Endothelial cell of umbilical vein (primary cell): ENCODE results near the gene ZNF365. TPM values are rescaled to one million over a fixed set of nuclear protein-coding genes. Genes with fewer than 3 reads are reported as not detected.

Experiments used
- BruUV-seq: library from RNA; stranded (reverse); fragments of 400-500 nt; replicated peaks from 2 replicates; lab custom pipeline; 2021; lab: Mats Ljungman, UMichigan
- CTCF ChIA-PET: fragments of 300-600, 350-600 bp; sonication (Branson Sonifier 250); formaldehyde crosslinking; loops from one replicate; lab custom pipeline; 2021; ENCODE audit warnings: antibody characterized with exemption, inconsistent platforms; lab: Charles Lee
- POLR2A ChIA-PET: fragments of 300-600, 350-600 bp; sonication (Branson Sonifier 250); formaldehyde crosslinking; loops from one replicate; lab custom pipeline; 2021; ENCODE audit warnings: antibody characterized with exemption, inconsistent platforms; lab: Charles Lee
- DNase-seq: peaks from one replicate; pipeline ENCODE4 v3.0.0-alpha.2; 2011; ENCODE audit warnings: low read depth, low spot score
- FAIRE-seq: peaks from 2 replicates; lab custom pipeline; 2011; peaks lifted over from hg19 to GRCh38; lab: Jason Lieb, UNC
- H2AFZ ChIP-seq: 2 replicates; pipeline ENCODE4 v1.6.0; 2012; ENCODE audit warnings: low read depth, low read length, control low read depth, inconsistent platforms
- H3K27ac ChIP-seq: 2 replicates; pipeline ENCODE4 v1.5.1; 2011; ENCODE audit warnings: low read depth, mild to moderate bottlenecking, control low read depth, low read length, moderate library complexity; ENCODE audit not compliant: insufficient read depth
- H3K27me3 ChIP-seq, 2 experiments: 2 replicates each; pipeline versions ENCODE4 v1.6.0 to v1.6.1; 2011; ENCODE audit warnings: low read length in 2 of 2, mixed read lengths in 1 of 2; ENCODE audit not compliant: control insufficient read depth in 2 of 2, insufficient read depth in 2 of 2
- H3K36me3 ChIP-seq, 2 experiments: 2 replicates in 1 of 2; 3 replicates in 1 of 2; pipeline ENCODE4 v1.5.1; 2011; ENCODE audit warnings: low read length in 2 of 2, mild to moderate bottlenecking in 1 of 2, moderate library complexity in 1 of 2; ENCODE audit not compliant: control insufficient read depth in 2 of 2, insufficient read depth in 2 of 2; ENCODE audit errors: extremely low read depth in 1 of 2
- H3K4me1 ChIP-seq: 3 replicates; pipeline ENCODE4 v1.5.1; 2011; ENCODE audit warnings: mild to moderate bottlenecking, low read length; ENCODE audit not compliant: control insufficient read depth, insufficient read depth; ENCODE audit errors: extremely low read depth
- H3K4me2 ChIP-seq: 2 replicates; pipeline ENCODE4 v1.6.1; 2011; ENCODE audit warnings: low read length, control low read depth, mixed read lengths; ENCODE audit not compliant: insufficient read depth
- H3K4me3 ChIP-seq, 3 experiments: fragments of 200-600 bp in 1 of 3; sonication (generic), shearing (Covaris generic) in 1 of 3; replicated peaks in 1 of 3; 2 replicates each; pipeline ENCODE4 v1.5.1; 2011 to 2016; ENCODE audit warnings: control low read depth in 3 of 3, low read length in 3 of 3, mild to moderate bottlenecking in 2 of 3, inconsistent platforms in 1 of 3, low read depth in 1 of 3, moderate library complexity in 1 of 3; ENCODE audit not compliant: insufficient read depth in 1 of 3
- H3K79me2 ChIP-seq: 2 replicates; pipeline ENCODE4 v1.6.0; 2012; ENCODE audit warnings: low read length, inconsistent platforms; ENCODE audit not compliant: control insufficient read depth, insufficient read depth
- H3K9ac ChIP-seq: replicated peaks from 2 replicates; pipeline ENCODE3; 2011; ENCODE audit warnings: low read length, control low read depth; ENCODE audit not compliant: insufficient read depth; ENCODE audit errors: extremely low read depth
- H3K9me1 ChIP-seq: replicated peaks from 3 replicates; pipeline ENCODE4 v1.6.0; 2011; ENCODE audit warnings: mild to moderate bottlenecking, low read length; ENCODE audit not compliant: control insufficient read depth, insufficient read depth; ENCODE audit errors: extremely low read depth
- H3K9me3 ChIP-seq: replicated peaks from 2 replicates; pipeline ENCODE4 v1.5.1; 2012; ENCODE audit warnings: low read length, inconsistent platforms; ENCODE audit not compliant: control insufficient read depth, insufficient read depth
- H4K20me1 ChIP-seq: replicated peaks from 2 replicates; pipeline ENCODE3; 2011; ENCODE audit warnings: mild to moderate bottlenecking, low read length; ENCODE audit not compliant: control insufficient read depth, insufficient read depth; ENCODE audit errors: extremely low read depth
- CTCF ChIP-seq, 2 donors: IDR thresholded peaks; 1 replicate in 1 of 2; 2 replicates in 1 of 2; pipeline ENCODE4 v1.5.1; 2011; ENCODE audit warnings: low read length in 2 of 2, mild to moderate bottlenecking in 2 of 2, moderate library complexity in 2 of 2, control low read depth in 1 of 2, inconsistent platforms in 1 of 2, low read depth in 1 of 2; ENCODE audit not compliant: insufficient read depth in 1 of 2; ENCODE audit errors: extremely low read depth in 1 of 2
- EZH2 ChIP-seq: IDR thresholded peaks from 2 replicates; pipeline ENCODE4 v1.6.1; 2012; ENCODE audit warnings: borderline replicate concordance, low read depth, mild to moderate bottlenecking, moderate library complexity, low read length, inconsistent platforms; ENCODE audit not compliant: severe bottlenecking
- FOS ChIP-seq: IDR thresholded peaks from 2 replicates; pipeline ENCODE4 v1.6.1; 2011; ENCODE audit warnings: mild to moderate bottlenecking, low read length, moderate library complexity, borderline replicate concordance; ENCODE audit not compliant: insufficient read depth
- GATA2 ChIP-seq: IDR thresholded peaks from 2 replicates; pipeline ENCODE4 v1.7.0; 2011; ENCODE audit warnings: low read depth, mild to moderate bottlenecking, moderate library complexity, mixed read lengths, low read length; ENCODE audit not compliant: insufficient read length, insufficient read depth
- JUN ChIP-seq: IDR thresholded peaks from 2 replicates; pipeline ENCODE4 v1.6.1; 2011; ENCODE audit warnings: borderline replicate concordance, low read depth; ENCODE audit not compliant: insufficient read length, insufficient read depth
- MAX ChIP-seq: IDR thresholded peaks from 2 replicates; pipeline ENCODE4 v1.6.1; 2011; ENCODE audit not compliant: insufficient read depth, insufficient read length
- MYC ChIP-seq: IDR thresholded peaks from one replicate; pipeline ENCODE4 v1.6.1; 2011; ENCODE audit warnings: mild to moderate bottlenecking, low read depth, low read length
- POLR2A ChIP-seq: IDR thresholded peaks from 2 replicates; pipeline ENCODE4 v1.6.1; 2012; ENCODE audit warnings: low read depth, mild to moderate bottlenecking, control low read depth, low read length
- POLR2AphosphoS5 ChIP-seq: IDR thresholded peaks from 2 replicates; pipeline ENCODE4 v1.6.1; 2012; ENCODE audit warnings: low read depth, mild to moderate bottlenecking, control low read depth, low read length, moderate library complexity; ENCODE audit not compliant: insufficient read depth
- dilution Hi-C: fragments of 300-500 bp; cut with MboI; formaldehyde crosslinking; loops from one replicate; pipeline ENCODE4 v1.15.0; 2019; ENCODE audit warnings: low sequenced_read_pairs; ENCODE audit not compliant: extremely low pct_ligation_motif_present
- intact Hi-C: fragments of 100-400 bp; cut with micrococcal nuclease; formaldehyde crosslinking; loops from one replicate; pipeline ENCODE4 v1.10.0; 2022
- polyA plus RNA-seq, 4 experiments: library from polyadenylated mRNA; depleted of rRNA in 3 of 4; stranded (reverse) in 3 of 4; unstranded in 1 of 4; fragments of >200 nt; gene quantifications; 2 replicates each; pipeline versions ENCODE4 v1.2.1 to v1.2.3, GENCODE V29; 2011 to 2012; ENCODE audit warnings: missing spikeins in 1 of 4
- total RNA-seq: library from RNA; stranded (reverse); gene quantifications from 2 replicates; pipeline ENCODE4 v1.2.3, GENCODE V29; 2021

Gene ZNF365
- total and polyA plus RNA-seq, 2 donors (not counting 3 experiments of a cell fraction or from before 2014, with no cell fraction given), result 1.3 to 2.9 TPM

- intact Hi-C loops, result no loop called here
- FAIRE-seq, result no peak
These were observed 52.4 kb downstream of the ZNF365 start for GRCh38 chr10:62426600-62426999.

More at GRCh38 chr10:62426600-62426999, 52.4 kb downstream of the ZNF365 start:
- POLR2A ChIA-PET, result no interaction called here
- Histone ChIP-seq H2AFZ (no peak overlapping the region), H3K9me1 (no peaks in the 10 kb centered on the region), H3K4me1 (peaks cover 3% of the 10 kb centered on the region), H3K36me3 (no peaks in the 10 kb centered on the region), H3K9me3 (no peaks in the 10 kb centered on the region), H3K27me3 (no peaks in the 10 kb centered on the region), H3K4me3 (no peak overlapping the region), H3K27ac (no peak overlapping the region), H3K9ac (no peak overlapping the region), H3K4me2 (no peak overlapping the region), H4K20me1 (no peaks in the 10 kb centered on the region), H3K79me2 (no peaks in the 10 kb centered on the region)
- dilution Hi-C loops, result no loop called here
- CTCF ChIA-PET, result interaction anchor here (0.8 to 1.6 kb wide), 2 partner anchors 11 to 13 kb away, joined by 4 to 6 read pairs; no protein-coding TSS in a partner anchor
- no peak for TF ChIP-seq GATA2
- no peak for TF ChIP-seq FOS
- no peak for TF ChIP-seq MAX
- TF ChIP-seq POLR2A, result no peak
- no peak for TF ChIP-seq CTCF (IDR thresholded peaks at IDR 0.05; ENCODE audit: extremely low read depth in 1 of 2, insufficient read depth in 1 of 2, low read depth in 1 of 2, low read length in 2 of 2)
- no peak for TF ChIP-seq JUN
- TF ChIP-seq EZH2, result no peak
- no peak for TF ChIP-seq POLR2AphosphoS5
- no peak for TF ChIP-seq MYC
- no TSS peak for BruUV-seq
- no peak for DNase-seq
